Measurements from ENCODE around the gene RAB1A.

DNA sequence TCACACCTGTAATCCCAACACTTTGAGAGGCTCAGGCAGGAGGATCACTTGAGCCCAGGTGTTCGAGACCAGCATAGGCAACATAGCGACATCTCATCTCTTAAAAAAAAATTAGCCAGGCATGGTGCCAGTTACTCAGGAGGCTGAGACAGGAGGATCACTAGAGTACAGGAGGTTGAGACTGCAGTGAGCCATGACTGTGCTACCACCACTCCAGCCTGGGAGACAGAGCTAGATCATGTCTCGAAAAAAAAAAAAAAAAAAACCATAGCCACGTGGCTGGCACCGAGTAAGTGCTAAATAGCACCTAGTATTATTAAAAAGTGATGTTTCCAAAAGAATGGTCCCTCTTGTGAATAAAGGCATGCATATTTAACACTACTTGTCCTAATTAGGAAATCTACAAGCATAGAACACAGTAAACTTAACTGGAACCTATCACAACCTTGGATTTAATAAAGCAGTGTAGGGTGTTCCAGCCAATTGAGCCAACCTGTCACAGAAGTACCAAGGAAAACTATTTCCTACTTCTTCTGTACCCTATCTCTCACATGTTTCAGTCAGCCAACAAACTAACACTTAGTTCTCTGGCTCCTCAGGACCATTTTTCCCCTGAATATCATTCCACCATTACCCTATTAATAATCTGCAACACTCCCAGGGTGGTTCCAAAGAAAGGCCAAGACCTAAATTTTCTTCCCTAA, 8.8 kb downstream of the RAB1A start:
- TF ChIP-seq, protein P1, sequence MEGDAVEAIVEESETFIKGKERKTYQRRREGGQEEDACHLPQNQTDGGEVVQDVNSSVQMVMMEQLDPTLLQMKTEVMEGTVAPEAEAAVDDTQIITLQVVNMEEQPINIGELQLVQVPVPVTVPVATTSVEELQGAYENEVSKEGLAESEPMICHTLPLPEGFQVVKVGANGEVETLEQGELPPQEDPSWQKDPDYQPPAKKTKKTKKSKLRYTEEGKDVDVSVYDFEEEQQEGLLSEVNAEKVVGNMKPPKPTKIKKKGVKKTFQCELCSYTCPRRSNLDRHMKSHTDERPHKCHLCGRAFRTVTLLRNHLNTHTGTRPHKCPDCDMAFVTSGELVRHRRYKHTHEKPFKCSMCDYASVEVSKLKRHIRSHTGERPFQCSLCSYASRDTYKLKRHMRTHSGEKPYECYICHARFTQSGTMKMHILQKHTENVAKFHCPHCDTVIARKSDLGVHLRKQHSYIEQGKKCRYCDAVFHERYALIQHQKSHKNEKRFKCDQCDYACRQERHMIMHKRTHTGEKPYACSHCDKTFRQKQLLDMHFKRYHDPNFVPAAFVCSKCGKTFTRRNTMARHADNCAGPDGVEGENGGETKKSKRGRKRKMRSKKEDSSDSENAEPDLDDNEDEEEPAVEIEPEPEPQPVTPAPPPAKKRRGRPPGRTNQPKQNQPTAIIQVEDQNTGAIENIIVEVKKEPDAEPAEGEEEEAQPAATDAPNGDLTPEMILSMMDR (IDR thresholded peaks at IDR 0.05): no peak
- no peak for TF ChIP-seq POLR2A (IDR thresholded peaks at IDR 0.05)

Measured in esophagus squamous epithelium (tissue), 4 donors.